H9 (cell line): ENCODE measurements around the gene SIX3. TPM values are rescaled to one million over a fixed set of nuclear protein-coding genes. Genes with fewer than 3 reads are reported as not detected.
A peak's percentile ranks its signal among the peaks of the same experiment; 100 is the strongest.

ENCODE experiments used
- DNase-seq: peaks from one replicate; pipeline ENCODE4 v3.0.0-alpha.2; 2017
- H2AFZ ChIP-seq: one replicate; pipeline ENCODE4 v1.6.1; 2013; ENCODE audit warnings: mild to moderate bottlenecking, low read length, control low read depth, moderate library complexity
- H2AK5ac ChIP-seq: 2 replicates; pipeline ENCODE4 v1.6.1; 2013; ENCODE audit warnings: low read length, control low read depth, mixed read lengths; ENCODE audit not compliant: insufficient read length
- H2BK120ac ChIP-seq: one replicate; pipeline ENCODE4 v1.6.1; 2013; ENCODE audit warnings: low read depth, mild to moderate bottlenecking, low read length, control low read depth, inconsistent platforms; ENCODE audit not compliant: poor library complexity, severe bottlenecking
- H2BK12ac ChIP-seq: 2 replicates; pipeline ENCODE4 v1.6.1; 2013; ENCODE audit warnings: low read length, control low read depth, mixed read lengths, low read depth; ENCODE audit not compliant: insufficient read length
- H2BK15ac ChIP-seq: 2 replicates; pipeline ENCODE4 v1.6.1; 2013; ENCODE audit warnings: low read depth, low read length, control low read depth
- H2BK20ac ChIP-seq: one replicate; pipeline ENCODE4 v1.6.1; 2013; ENCODE audit warnings: low read depth, mild to moderate bottlenecking, low read length, control low read depth, inconsistent platforms; ENCODE audit not compliant: poor library complexity, severe bottlenecking
- H2BK5ac ChIP-seq: 2 replicates; pipeline ENCODE4 v1.6.1; 2013; ENCODE audit warnings: low read length, control low read depth, mixed read lengths; ENCODE audit not compliant: insufficient read length
- H3K14ac ChIP-seq: 2 replicates; pipeline ENCODE4 v1.6.1; 2013; ENCODE audit warnings: low read length, control low read depth; ENCODE audit not compliant: insufficient read depth
- H3K18ac ChIP-seq: 2 replicates; pipeline ENCODE4 v1.6.1; 2013; ENCODE audit warnings: low read depth, mild to moderate bottlenecking, mixed read lengths, low read length, control low read depth; ENCODE audit not compliant: insufficient read length
- H3K23ac ChIP-seq: 2 replicates; pipeline ENCODE4 v1.6.1; 2013; ENCODE audit warnings: low read length, control low read depth, mixed read lengths, low read depth; ENCODE audit not compliant: insufficient read length
- H3K23me2 ChIP-seq: 2 replicates; pipeline ENCODE4 v1.6.1; 2013; ENCODE audit warnings: low read depth, mild to moderate bottlenecking, mixed read lengths, low read length, control low read depth; ENCODE audit not compliant: insufficient read length, poor library complexity, severe bottlenecking
- H3K27ac ChIP-seq: 2 replicates; pipeline ENCODE4 v1.5.1; 2013; ENCODE audit warnings: low read length, control low read depth, mixed read lengths, low read depth; ENCODE audit not compliant: insufficient read length
- H3K27me3 ChIP-seq: 2 replicates; pipeline ENCODE4 v1.6.1; 2013; ENCODE audit warnings: low read length, control low read depth, inconsistent platforms; ENCODE audit not compliant: insufficient read depth
- H3K4ac ChIP-seq: 2 replicates; pipeline ENCODE4 v1.6.1; 2013; ENCODE audit warnings: low read depth, mild to moderate bottlenecking, control low read depth, inconsistent platforms, low read length, moderate library complexity
- H3K4me1 ChIP-seq: 2 replicates; pipeline ENCODE4 v1.6.1; 2013; ENCODE audit warnings: low read length, control low read depth, inconsistent platforms; ENCODE audit not compliant: insufficient read depth
- H3K4me2 ChIP-seq: 2 replicates; pipeline ENCODE4 v1.6.1; 2013; ENCODE audit warnings: low read length, control low read depth, mixed read lengths; ENCODE audit not compliant: insufficient read length, insufficient read depth
- H3K56ac ChIP-seq: 2 replicates; pipeline ENCODE4 v1.6.1; 2013; ENCODE audit warnings: low read depth, mild to moderate bottlenecking, mixed read lengths, low read length, control low read depth; ENCODE audit not compliant: insufficient read length
- H3K79me1 ChIP-seq: 2 replicates; pipeline ENCODE4 v1.6.1; 2013; ENCODE audit warnings: low read depth, mild to moderate bottlenecking, moderate library complexity, low read length, control low read depth, inconsistent platforms; ENCODE audit not compliant: insufficient read depth, poor library complexity, severe bottlenecking
- H3K79me2 ChIP-seq: 2 replicates; pipeline ENCODE4 v1.6.1; 2013; ENCODE audit warnings: low read length, control low read depth, inconsistent platforms; ENCODE audit not compliant: insufficient read depth
- H3K9ac ChIP-seq: 2 replicates; pipeline ENCODE4 v1.6.1; 2013; ENCODE audit warnings: low read length, control low read depth, mixed read lengths; ENCODE audit not compliant: insufficient read length; ENCODE audit errors: extremely low read depth
- H3K9me3 ChIP-seq: one replicate; pipeline ENCODE4 v1.6.1; 2013; ENCODE audit warnings: low read depth, low read length, inconsistent platforms; ENCODE audit not compliant: control insufficient read depth
- H3T11ph ChIP-seq: one replicate; pipeline ENCODE4 v1.6.1; 2013; ENCODE audit warnings: mild to moderate bottlenecking, low read length, control low read depth, inconsistent platforms
- H4K20me1 ChIP-seq: one replicate; pipeline ENCODE4 v1.6.1; 2013; ENCODE audit not compliant: control insufficient read depth, insufficient read length, insufficient read depth
- H4K5ac ChIP-seq: 2 replicates; pipeline ENCODE4 v1.6.1; 2013; ENCODE audit warnings: low read depth, mild to moderate bottlenecking, mixed read lengths, low read length, control low read depth; ENCODE audit not compliant: insufficient read length
- H4K8ac ChIP-seq: replicated peaks from 2 replicates; pipeline ENCODE4 v1.6.1; 2013; ENCODE audit warnings: low read length, control low read depth, mixed read lengths, low read depth; ENCODE audit not compliant: insufficient read length
- H4K91ac ChIP-seq: 2 replicates; pipeline ENCODE4 v1.6.1; 2013; ENCODE audit warnings: low read depth, mild to moderate bottlenecking, moderate library complexity, mixed read lengths, low read length, control low read depth; ENCODE audit not compliant: insufficient read length
- H3K27ac Mint-ChIP-seq, 3 experiments: 2 replicates in 2 of 3; 3 replicates in 1 of 3; pipeline ENCODE4 v1.8.0; 2020 to 2021; ENCODE audit warnings: mixed read lengths in 3 of 3, mild to moderate bottlenecking in 1 of 3, moderate library complexity in 1 of 3
- H3K27me3 Mint-ChIP-seq: 2 replicates; pipeline ENCODE4 v1.8.0; 2021; ENCODE audit warnings: low read depth, mild to moderate bottlenecking, moderate library complexity, mixed read lengths
- H3K36me3 Mint-ChIP-seq, 3 experiments: 2 replicates in 2 of 3; 3 replicates in 1 of 3; pipeline ENCODE4 v1.8.0; 2020 to 2021; ENCODE audit warnings: low read depth in 3 of 3, mixed read lengths in 3 of 3; ENCODE audit not compliant: insufficient read depth in 1 of 3
- H3K4me1 Mint-ChIP-seq, 2 experiments: 2 replicates each; pipeline ENCODE4 v1.8.0; 2020; ENCODE audit warnings: mixed read lengths in 2 of 2
- H3K4me3 Mint-ChIP-seq, 2 experiments: 2 replicates in 1 of 2; 3 replicates in 1 of 2; pipeline ENCODE4 v1.8.0; 2020 to 2021; ENCODE audit warnings: mild to moderate bottlenecking in 2 of 2, mixed read lengths in 2 of 2, moderate library complexity in 1 of 2
- H3K9me3 Mint-ChIP-seq, 2 experiments: 2 replicates in 1 of 2; 3 replicates in 1 of 2; pipeline ENCODE4 v1.8.0; 2020; ENCODE audit warnings: mild to moderate bottlenecking in 2 of 2, mixed read lengths in 2 of 2, moderate library complexity in 1 of 2
- CTCF ChIP-seq: fragments of 200-600 bp; sonication (generic); conservative IDR thresholded peaks from 3 replicates; pipeline ENCODE4 v1.8.0; 2021; ENCODE audit warnings: antibody characterized with exemption, mild to moderate bottlenecking
- WGBS: extraction: QIAGEN DNeasy Blood & Tissue Kit; methylation state at CpG from one replicate; pipeline ENCODE4 v1.1.7; 2013; ENCODE audit warnings: missing lambda C conversion rate, low lambda C conversion rate, mixed read lengths; ENCODE audit not compliant: insufficient read length; ENCODE audit errors: extremely low coverage; 5-methylcytosine and 5-hydroxymethylcytosine counted together
- total RNA-seq: library from RNA; stranded (reverse); gene quantifications from 2 replicates; pipeline ENCODE4 v1.2.1, GENCODE V29; 2021

The SIX3 gene
- total RNA-seq, 1 experiment from 2014 or later: 0.55 TPM

- no peak overlapping the region for H3K14ac ChIP-seq
- H3K56ac ChIP-seq: no peak overlapping the region
- H3K9me3 ChIP-seq: no peaks in the 10 kb centered on the region
- peaks cover 99% of the 10 kb centered on the region for H3K27me3 Mint-ChIP-seq
- no peaks in the 10 kb centered on the region for H3K79me2 ChIP-seq
- peaks cover 6% of the 10 kb centered on the region for H4K20me1 ChIP-seq
- H2AK5ac ChIP-seq: no peak overlapping the region
- no peak overlapping the region for H2BK120ac ChIP-seq
- H2AFZ ChIP-seq: no peak overlapping the region
- no peak overlapping the region for H3K27ac ChIP-seq
- H3K4me3 Mint-ChIP-seq: peak overlapping the region; percentile 55 to 78
- H3K4ac ChIP-seq: no peak overlapping the region
- no peak overlapping the region for H4K5ac ChIP-seq
- no peak overlapping the region for H2BK20ac ChIP-seq
- H3K23ac ChIP-seq: no peak overlapping the region
- H3K79me1 ChIP-seq: no peaks in the 10 kb centered on the region
- DNase-seq: peak; percentile 85
- no peak overlapping the region for H4K91ac ChIP-seq
- peak overlapping the region; percentile 55 for H3K4me2 ChIP-seq
- peaks cover 85% of the 10 kb centered on the region for H3K27me3 ChIP-seq
- H3K18ac ChIP-seq: no peak overlapping the region
- H2BK12ac ChIP-seq: no peak overlapping the region
- H4K8ac ChIP-seq: no peak overlapping the region
- H3K27ac Mint-ChIP-seq: no peak overlapping the region; a peak in 1 of 7 replicates
- H3T11ph ChIP-seq: no peak overlapping the region
- peaks cover 37% of the 10 kb centered on the region for H3K23me2 ChIP-seq
- no peak overlapping the region for H3K9ac ChIP-seq
- H3K4me1 ChIP-seq: peaks cover 6% of the 10 kb centered on the region
- TF ChIP-seq CTCF: peak; percentile 45
- no peaks in the 10 kb centered on the region for H3K36me3 Mint-ChIP-seq
- H2BK5ac ChIP-seq: no peak overlapping the region
- H3K9me3 Mint-ChIP-seq: no peaks in the 10 kb centered on the region
- H3K4me1 Mint-ChIP-seq: peaks cover 49 to 65% of the 10 kb centered on the region in 2 experiments
- no CpG with 5 or more reads among the region's 35 CpGs for WGBS
- H2BK15ac ChIP-seq: no peak overlapping the region
These were observed 3.7 kb upstream of the SIX3 start for GRCh38 chr2:44937688-44938240.
